Activated T-cell treated with anti-CD3 and anti-CD28 coated beads, Interleukin-2, amount 50 U/mL, for 4 hours (primary cell): ENCODE results near the gene CAMK2N2. TPM values are rescaled to one million over a fixed set of nuclear protein-coding genes. Genes with fewer than 3 reads are reported as not detected.
A peak's percentile ranks its signal among the peaks of the same experiment; 100 is the strongest.

Experiments used
- ATAC-seq, 2 donors: fragments of 200-7000 bp; cut with Tn5 transposase; one replicate each; pipeline ENCODE4 v1.10.0; 2021
- DNase-seq: peaks from one replicate; pipeline ENCODE4 v3.0.0-alpha.2; 2020
- H3K27me3 Mint-ChIP-seq: one replicate; pipeline ENCODE4 v1.8.0; 2021; ENCODE audit warnings: low read depth, mixed read lengths
- H3K36me3 Mint-ChIP-seq: one replicate; pipeline ENCODE4 v1.8.0; 2022; ENCODE audit warnings: mixed read lengths; ENCODE audit not compliant: insufficient read depth
- H3K4me1 Mint-ChIP-seq: one replicate; pipeline ENCODE4 v1.8.0; 2021; ENCODE audit warnings: low read depth, mixed read lengths
- H3K4me3 Mint-ChIP-seq: one replicate; pipeline ENCODE4 v1.8.0; 2021; ENCODE audit warnings: mild to moderate bottlenecking, moderate library complexity, mixed read lengths
- H3K9me3 Mint-ChIP-seq: one replicate; pipeline ENCODE4 v1.8.0; 2021; ENCODE audit warnings: mixed read lengths
- total RNA-seq, 3 donors: library from RNA; stranded (reverse); gene quantifications; one replicate each; pipeline ENCODE4 v1.2.1, GENCODE V29; 2021

CAMK2N2 gene
- under 1 TPM; 0.34 to 0.53 (median 0.35) TPM for total RNA-seq

- H3K27me3 Mint-ChIP-seq: peaks cover 30% of the 10 kb centered on the region
- H3K4me3 Mint-ChIP-seq: peak within 1 kb of the TSS; percentile 82
- H3K4me1 Mint-ChIP-seq: peaks cover 21% of the 10 kb centered on the region
- DNase-seq (peak; percentile 46), ATAC-seq (peak; percentile 56 to 59)
- H3K36me3 Mint-ChIP-seq: peaks cover 2% of the 10 kb centered on the region
- no peaks in the 10 kb centered on the region for H3K9me3 Mint-ChIP-seq
Observed at GRCh38 chr3:184261270-184261853, at the start of gene CAMK2N2. Gene CAMK2N2 (minus strand): TSS chr3:184261553. CDS start chr3:184261285, 268 bp downstream.

DNA sequence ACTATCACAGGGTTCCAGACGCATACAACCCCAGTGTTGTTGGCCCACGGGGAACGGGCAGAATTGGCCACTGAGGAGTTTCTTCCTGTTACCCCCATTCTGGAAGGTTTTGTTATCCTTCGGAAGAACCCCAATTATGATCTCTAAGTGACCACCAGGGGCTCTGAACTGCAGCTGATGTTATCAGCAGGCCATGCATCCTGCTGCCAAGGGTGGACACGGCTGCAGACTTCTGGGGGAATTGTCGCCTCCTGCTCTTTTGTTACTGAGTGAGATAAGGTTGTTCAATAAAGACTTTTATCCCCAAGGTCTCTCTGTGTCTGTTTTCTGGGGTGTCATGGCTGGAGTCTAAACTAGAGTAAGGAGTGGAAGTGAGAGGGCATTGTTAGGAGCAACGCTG is 47.4 kb upstream of the CAMK2N2 start:
- Mint-ChIP-seq H3K27me3 (no peaks in the 10 kb centered on the region), H3K4me1 (no peaks in the 10 kb centered on the region), H3K36me3 (peaks cover 46% of the 10 kb centered on the region), H3K9me3 (no peaks in the 10 kb centered on the region), H3K4me3 (no peak overlapping the region)
- DNase-seq: no peak
- ATAC-seq: no peak

DNA sequence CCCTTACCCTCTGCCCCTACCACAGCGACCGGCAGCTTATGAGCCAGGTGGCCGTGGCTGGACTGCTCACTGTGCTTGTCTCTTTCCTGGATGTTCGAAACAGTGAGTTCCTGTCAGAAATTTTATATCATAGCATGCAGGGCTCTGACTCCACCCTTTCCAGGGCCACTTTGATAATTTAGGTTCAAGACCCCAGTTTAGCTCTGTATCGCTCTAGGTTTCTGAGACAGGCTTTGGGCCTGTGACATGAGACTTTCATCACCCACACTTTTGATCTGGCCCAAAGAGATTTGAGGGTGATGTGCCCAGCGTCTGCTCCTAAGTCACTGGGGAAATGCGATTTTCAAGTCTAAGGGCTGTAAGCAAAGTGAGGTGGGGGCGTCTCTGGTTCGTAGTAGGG is 46.6 kb upstream of the CAMK2N2 start:
- Mint-ChIP-seq H3K9me3 (no peaks in the 10 kb centered on the region), H3K27me3 (no peaks in the 10 kb centered on the region), H3K36me3 (peaks cover 54% of the 10 kb centered on the region), H3K4me3 (no peak overlapping the region), H3K4me1 (no peaks in the 10 kb centered on the region)
- no peak for ATAC-seq
- DNase-seq: no peak

DNA sequence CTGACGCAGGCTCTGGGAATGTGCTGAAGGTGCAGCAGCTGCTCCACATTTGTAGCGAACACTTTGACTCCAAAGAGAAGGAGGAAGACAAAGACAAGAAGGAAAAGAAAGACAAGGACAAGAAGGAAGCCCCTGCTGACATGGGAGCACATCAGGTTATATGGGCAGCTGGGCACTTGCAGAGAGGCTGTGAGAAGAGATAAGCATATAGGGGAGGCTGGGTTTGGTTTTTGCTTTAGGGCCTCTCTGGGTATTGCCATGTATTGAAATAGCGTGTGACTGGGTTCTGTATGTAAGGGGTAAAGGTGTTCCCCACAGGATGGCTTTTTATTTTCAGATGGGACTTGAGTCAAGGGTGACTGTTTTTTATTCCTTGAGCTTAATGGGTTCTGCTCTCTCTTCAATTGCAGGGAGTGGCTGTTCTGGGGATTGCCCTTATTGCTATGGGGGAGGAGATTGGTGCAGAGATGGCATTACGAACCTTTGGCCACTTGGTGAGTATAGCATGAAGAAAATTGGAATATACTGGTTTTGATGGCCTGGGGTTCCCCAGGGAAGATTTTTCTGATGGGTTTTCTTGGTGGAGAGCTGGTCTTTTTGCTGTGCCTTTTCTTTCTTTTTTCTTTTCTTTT is 45.1 kb upstream of the CAMK2N2 start:
- no peaks in the 10 kb centered on the region for H3K9me3 Mint-ChIP-seq
- peaks cover 65% of the 10 kb centered on the region for H3K36me3 Mint-ChIP-seq
- DNase-seq: no peak
- H3K27me3 Mint-ChIP-seq: no peaks in the 10 kb centered on the region
- H3K4me1 Mint-ChIP-seq: peaks cover 9% of the 10 kb centered on the region
- no peak overlapping the region for H3K4me3 Mint-ChIP-seq
- ATAC-seq: no peak

- no peaks in the 10 kb centered on the region for H3K27me3 Mint-ChIP-seq
- DNase-seq (no peak), ATAC-seq (peak in 1 of 2 donors; percentile 54)
- no peak overlapping the region for H3K4me3 Mint-ChIP-seq
- peaks cover 69% of the 10 kb centered on the region for H3K36me3 Mint-ChIP-seq
- H3K9me3 Mint-ChIP-seq: no peaks in the 10 kb centered on the region
- peaks cover 14% of the 10 kb centered on the region for H3K4me1 Mint-ChIP-seq
Observed at GRCh38 chr3:184305577-184305976, 44.2 kb upstream of the CAMK2N2 start.

GRCh38 chr3:184300378-184300720 is 39.0 kb upstream of the CAMK2N2 start:
- Mint-ChIP-seq H3K4me3 (peak overlapping the region; percentile 92), H3K9me3 (no peaks in the 10 kb centered on the region)

DNA sequence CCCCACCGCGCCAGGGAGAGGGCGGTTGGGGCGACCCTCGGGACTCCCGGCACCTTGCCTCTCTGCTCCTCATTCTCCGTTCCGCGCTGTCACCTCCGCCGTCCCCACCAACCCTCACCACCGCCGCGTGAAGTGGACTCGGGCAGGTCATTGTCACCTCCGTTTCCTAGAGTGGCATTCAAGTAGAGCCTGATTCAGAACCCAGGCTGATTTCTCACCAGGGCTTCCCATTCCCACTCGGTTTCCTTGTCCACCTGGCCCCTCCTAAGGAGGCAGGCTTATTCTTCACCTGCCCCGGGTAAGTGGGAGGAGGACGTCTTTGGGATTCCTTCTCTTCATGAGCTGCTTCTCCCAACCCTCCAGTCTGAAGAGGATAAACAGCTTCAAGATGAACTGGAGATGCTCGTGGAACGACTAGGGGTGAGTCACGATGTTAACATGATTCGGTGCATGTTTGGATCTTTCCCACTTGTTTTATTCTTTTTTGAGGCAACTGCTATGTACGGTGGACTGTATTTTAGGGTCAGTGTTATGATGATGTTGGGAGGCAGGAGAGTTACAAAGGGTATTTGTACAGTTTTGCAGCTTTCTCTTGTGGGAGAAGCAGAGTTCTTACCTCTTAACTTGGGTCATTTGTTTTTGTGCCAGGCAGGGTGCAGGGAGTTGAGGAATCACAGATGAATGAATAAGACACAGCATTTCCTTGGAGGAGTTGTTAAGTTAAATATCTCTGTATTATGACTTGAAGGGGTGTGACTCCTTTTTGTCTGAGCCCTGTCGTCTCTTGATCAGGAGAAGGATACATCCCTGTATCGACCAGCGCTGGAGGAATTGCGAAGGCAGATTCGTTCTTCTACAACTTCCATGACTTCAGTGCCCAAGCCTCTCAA is 38.4 kb upstream of the CAMK2N2 start:
- ATAC-seq (no peak), DNase-seq (no peak)
- H3K4me3 Mint-ChIP-seq: peak overlapping the region; percentile 92
- peaks cover 39% of the 10 kb centered on the region for H3K36me3 Mint-ChIP-seq
- no peaks in the 10 kb centered on the region for H3K9me3 Mint-ChIP-seq
- H3K4me1 Mint-ChIP-seq: peaks cover 27% of the 10 kb centered on the region
- peaks cover 2% of the 10 kb centered on the region for H3K27me3 Mint-ChIP-seq

More at GRCh38 chr3:184300378-184300720, 39.0 kb upstream of the CAMK2N2 start:
- DNase-seq (no peak), ATAC-seq (no peak)
- H3K27me3 Mint-ChIP-seq: no peaks in the 10 kb centered on the region
- peaks cover 41% of the 10 kb centered on the region for H3K36me3 Mint-ChIP-seq
- peaks cover 27% of the 10 kb centered on the region for H3K4me1 Mint-ChIP-seq

GRCh38 chr3:184298759-184299487 is 37.6 kb upstream of the CAMK2N2 start, which contains the start of gene PSMD2:
Gene PSMD2 (plus strand): TSS chr3:184299241. CDS start chr3:184299267, 26 bp downstream.
- Mint-ChIP-seq H3K9me3 (no peaks in the 10 kb centered on the region), H3K36me3 (peaks cover 32% of the 10 kb centered on the region), H3K4me3 (peak within 1 kb of the TSS; percentile 92), H3K27me3 (peaks cover 2% of the 10 kb centered on the region), H3K4me1 (peaks cover 27% of the 10 kb centered on the region)
- DNase-seq: peak; percentile 98
- ATAC-seq: peak; percentile 93 to 94

GRCh38 chr3:184296616-184297015 is 35.3 kb upstream of the CAMK2N2 start:
- H3K4me3 Mint-ChIP-seq: no peak overlapping the region
- peaks cover 19% of the 10 kb centered on the region for H3K4me1 Mint-ChIP-seq
- DNase-seq: no peak
- no peaks in the 10 kb centered on the region for H3K9me3 Mint-ChIP-seq
- peaks cover 13% of the 10 kb centered on the region for H3K36me3 Mint-ChIP-seq
- peaks cover 2% of the 10 kb centered on the region for H3K27me3 Mint-ChIP-seq
- ATAC-seq: no peak

GRCh38 chr3:184295771-184296170 is 34.4 kb upstream of the CAMK2N2 start:
- H3K4me3 Mint-ChIP-seq: no peak overlapping the region
- DNase-seq (no peak), ATAC-seq (no peak)
- peaks cover 15% of the 10 kb centered on the region for H3K4me1 Mint-ChIP-seq
- H3K36me3 Mint-ChIP-seq: peaks cover 9% of the 10 kb centered on the region
- peaks cover 4% of the 10 kb centered on the region for H3K27me3 Mint-ChIP-seq
- no peaks in the 10 kb centered on the region for H3K9me3 Mint-ChIP-seq

DNA sequence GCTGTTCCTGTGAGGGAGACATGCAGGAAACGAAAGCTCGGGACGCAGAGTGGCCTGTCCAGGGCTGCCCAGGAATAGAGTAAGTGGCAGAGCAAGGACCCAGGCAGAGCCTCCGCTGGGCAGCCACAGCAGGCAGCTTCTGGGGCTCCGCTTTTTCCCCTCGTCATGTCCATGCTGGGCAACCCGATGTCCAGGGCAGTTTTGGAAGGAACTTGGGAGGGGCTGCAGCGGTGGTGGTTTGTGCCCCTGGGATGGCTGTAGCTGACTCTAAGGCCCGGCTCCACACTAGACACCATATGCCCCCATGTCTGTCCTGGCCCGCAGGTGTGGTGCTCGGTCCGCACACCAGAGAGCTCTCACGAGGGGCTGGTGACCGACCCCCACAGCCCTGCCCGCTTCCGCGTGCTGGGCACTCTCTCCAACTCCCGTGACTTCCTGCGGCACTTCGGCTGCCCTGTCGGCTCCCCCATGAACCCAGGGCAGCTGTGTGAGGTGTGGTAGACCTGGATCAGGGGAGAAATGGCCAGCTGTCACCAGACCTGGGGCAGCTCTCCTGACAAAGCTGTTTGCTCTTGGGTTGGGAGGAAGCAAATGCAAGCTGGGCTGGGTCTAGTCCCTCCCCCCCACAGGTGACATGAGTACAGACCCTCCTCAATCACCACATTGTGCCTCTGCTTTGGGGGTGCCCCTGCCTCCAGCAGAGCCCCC is 30.5 kb upstream of the CAMK2N2 start:
- no peak overlapping the region for H3K4me3 Mint-ChIP-seq
- no peaks in the 10 kb centered on the region for H3K9me3 Mint-ChIP-seq
- DNase-seq: no peak
- ATAC-seq: no peak
- no peaks in the 10 kb centered on the region for H3K4me1 Mint-ChIP-seq
- H3K36me3 Mint-ChIP-seq: no peaks in the 10 kb centered on the region
- peaks cover 12% of the 10 kb centered on the region for H3K27me3 Mint-ChIP-seq

GRCh38 chr3:184291044-184291737 is 29.8 kb upstream of the CAMK2N2 start:
- DNase-seq (no peak), ATAC-seq (no peak)
- Mint-ChIP-seq H3K4me3 (no peak overlapping the region), H3K9me3 (no peaks in the 10 kb centered on the region), H3K36me3 (no peaks in the 10 kb centered on the region), H3K4me1 (no peaks in the 10 kb centered on the region), H3K27me3 (peaks cover 15% of the 10 kb centered on the region)

- DNase-seq (no peak), ATAC-seq (no peak)
- Mint-ChIP-seq H3K27me3 (peaks cover 22% of the 10 kb centered on the region), H3K4me1 (no peaks in the 10 kb centered on the region), H3K4me3 (no peak overlapping the region), H3K36me3 (no peaks in the 10 kb centered on the region), H3K9me3 (no peaks in the 10 kb centered on the region)
Observed at GRCh38 chr3:184290331-184290730, 29.0 kb upstream of the CAMK2N2 start.
